ENCODE measurements around the gene LRRC4C. TPM values are rescaled to one million over a fixed set of nuclear protein-coding genes. Genes with fewer than 3 reads are reported as not detected.

LRRC4C gene
- total RNA-seq, 1 experiment from 2014 or later: 0.13 TPM

DNA sequence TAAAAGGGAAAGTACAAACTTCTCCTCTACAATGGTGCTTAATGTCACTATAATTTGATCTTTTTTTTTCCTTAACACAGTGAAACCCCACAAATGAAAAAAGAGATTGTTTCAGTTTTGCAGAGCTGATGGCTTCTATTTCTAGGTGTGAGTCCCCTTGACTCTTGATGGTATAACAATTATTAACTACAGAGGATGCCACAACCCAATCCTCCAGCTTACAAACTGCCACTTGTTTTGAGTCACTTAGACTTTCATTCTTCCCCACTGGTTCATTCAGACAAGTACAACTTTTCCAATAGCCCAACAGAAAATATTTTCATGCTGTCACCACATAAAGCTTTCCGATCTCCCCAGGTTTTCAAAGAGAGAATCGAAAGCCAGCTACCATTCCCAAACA, 812.2 kb downstream of the LRRC4C start:
- Mint-ChIP-seq H3K9me3 (peaks cover 27 to 33% of the 10 kb centered on the region in 2 experiments), H3K27me3 (ENCODE audit: low read depth) (no peaks in the 10 kb centered on the region), H3K4me3 (no peak overlapping the region), H3K27ac (no peak overlapping the region), H3K36me3 (ENCODE audit: insufficient read depth in 1 of 3, low read depth in 3 of 3) (peaks cover 10 to 36% (median 17%) of the 10 kb centered on the region in 3 experiments), H3K4me1 (peaks cover 10 to 12% of the 10 kb centered on the region in 2 experiments)
- Histone ChIP-seq H3K18ac (ENCODE audit: insufficient read length, low read depth, low read length) (no peak overlapping the region), H3K23me2 (ENCODE audit: insufficient read length, low read depth, low read length, poor library complexity, severe bottlenecking) (no peaks in the 10 kb centered on the region), H4K91ac (ENCODE audit: insufficient read length, low read depth, low read length) (no peak overlapping the region), H3K27ac (ENCODE audit: insufficient read length, low read depth, low read length) (no peak overlapping the region), H2BK15ac (ENCODE audit: low read depth, low read length) (no peak overlapping the region), H3K9ac (ENCODE audit: extremely low read depth, insufficient read length, low read length) (no peak overlapping the region), H3K23ac (ENCODE audit: insufficient read length, low read depth, low read length) (no peak overlapping the region), H3K14ac (ENCODE audit: insufficient read depth, low read length) (no peak overlapping the region), H3K56ac (ENCODE audit: insufficient read length, low read depth, low read length) (no peak overlapping the region), H2BK20ac (ENCODE audit: low read depth, low read length, poor library complexity, severe bottlenecking) (no peak overlapping the region), H3T11ph (ENCODE audit: low read length) (no peak overlapping the region), H3K27me3 (ENCODE audit: insufficient read depth, low read length) (no peaks in the 10 kb centered on the region), H3K9me3 (ENCODE audit: control insufficient read depth, low read depth, low read length) (no peaks in the 10 kb centered on the region), H3K79me1 (ENCODE audit: insufficient read depth, low read depth, low read length, poor library complexity, severe bottlenecking) (no peaks in the 10 kb centered on the region), H3K4me1 (ENCODE audit: insufficient read depth, low read length) (peaks cover 4% of the 10 kb centered on the region; the same call in 1 of the 2 replicates), H3K4me2 (ENCODE audit: insufficient read depth, insufficient read length, low read length) (no peak overlapping the region), H3K79me2 (ENCODE audit: insufficient read depth, low read length) (no peaks in the 10 kb centered on the region), H4K20me1 (ENCODE audit: control insufficient read depth, insufficient read depth, insufficient read length) (no peaks in the 10 kb centered on the region), H2AK5ac (ENCODE audit: insufficient read length, low read length) (no peak overlapping the region), H3K4ac (ENCODE audit: low read depth, low read length) (no peak overlapping the region), H2BK12ac (ENCODE audit: insufficient read length, low read depth, low read length) (no peak overlapping the region), H2BK120ac (ENCODE audit: low read depth, low read length, poor library complexity, severe bottlenecking) (no peak overlapping the region), H2AFZ (ENCODE audit: low read length) (no peak overlapping the region), H2BK5ac (ENCODE audit: insufficient read length, low read length) (no peak overlapping the region), H4K5ac (ENCODE audit: insufficient read length, low read depth, low read length) (no peak overlapping the region), H4K8ac (replicated peaks; ENCODE audit: insufficient read length, low read depth, low read length) (no peak overlapping the region)
- TF ChIP-seq, protein P1, sequence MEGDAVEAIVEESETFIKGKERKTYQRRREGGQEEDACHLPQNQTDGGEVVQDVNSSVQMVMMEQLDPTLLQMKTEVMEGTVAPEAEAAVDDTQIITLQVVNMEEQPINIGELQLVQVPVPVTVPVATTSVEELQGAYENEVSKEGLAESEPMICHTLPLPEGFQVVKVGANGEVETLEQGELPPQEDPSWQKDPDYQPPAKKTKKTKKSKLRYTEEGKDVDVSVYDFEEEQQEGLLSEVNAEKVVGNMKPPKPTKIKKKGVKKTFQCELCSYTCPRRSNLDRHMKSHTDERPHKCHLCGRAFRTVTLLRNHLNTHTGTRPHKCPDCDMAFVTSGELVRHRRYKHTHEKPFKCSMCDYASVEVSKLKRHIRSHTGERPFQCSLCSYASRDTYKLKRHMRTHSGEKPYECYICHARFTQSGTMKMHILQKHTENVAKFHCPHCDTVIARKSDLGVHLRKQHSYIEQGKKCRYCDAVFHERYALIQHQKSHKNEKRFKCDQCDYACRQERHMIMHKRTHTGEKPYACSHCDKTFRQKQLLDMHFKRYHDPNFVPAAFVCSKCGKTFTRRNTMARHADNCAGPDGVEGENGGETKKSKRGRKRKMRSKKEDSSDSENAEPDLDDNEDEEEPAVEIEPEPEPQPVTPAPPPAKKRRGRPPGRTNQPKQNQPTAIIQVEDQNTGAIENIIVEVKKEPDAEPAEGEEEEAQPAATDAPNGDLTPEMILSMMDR (conservative IDR thresholded peaks at IDR 0.05): no peak
- WGBS (ENCODE audit: extremely low coverage, insufficient read length, low lambda C conversion rate): no CpG with 5 or more reads among the region's 2 CpGs
- DNase-seq: no peak

All from H9 (cell line).